ENCODE results near the gene CLSTN2. TPM values are rescaled to one million over a fixed set of nuclear protein-coding genes. Genes with fewer than 3 reads are reported as not detected.

The CLSTN2 gene
- total RNA-seq, 1 experiment from 2014 or later: 0.68 TPM

DNA sequence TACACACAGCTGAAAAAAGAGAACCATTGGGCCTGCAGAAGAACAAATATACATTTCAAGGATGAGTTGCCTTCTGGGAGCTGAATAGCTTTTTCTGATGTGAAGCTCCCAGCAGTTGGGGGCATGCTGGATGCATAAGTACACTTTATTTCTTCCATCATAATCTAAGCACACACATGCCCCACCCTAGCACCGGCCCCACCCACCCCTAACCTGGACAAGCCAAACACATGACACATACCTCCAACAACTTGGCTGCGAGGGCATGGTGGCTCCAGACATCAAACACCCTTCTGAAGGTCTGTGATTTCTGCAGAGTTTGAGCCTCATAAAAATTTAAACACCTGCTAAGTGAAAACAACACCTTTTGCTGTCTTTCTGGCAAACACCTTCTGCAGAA lies 435.7 kb downstream of the CLSTN2 start:
- H3K4me3 Mint-ChIP-seq: no peak overlapping the region
- H2BK20ac ChIP-seq (ENCODE audit: low read depth, low read length, poor library complexity, severe bottlenecking): no peak overlapping the region

More for the DNA sequence above, 435.7 kb downstream of the CLSTN2 start:
- no peak overlapping the region for H2BK15ac ChIP-seq (ENCODE audit: low read depth, low read length)
- no peak overlapping the region for H3K27ac ChIP-seq (ENCODE audit: insufficient read length, low read depth, low read length)
- Mint-ChIP-seq H3K27ac (no peak overlapping the region), H3K9me3 (no peaks in the 10 kb centered on the region), H3K36me3 (ENCODE audit: insufficient read depth in 1 of 3, low read depth in 3 of 3) (0 out of 7 replicates have a peak, but pooled peaks cover 0 to 1% (median 0%) of the 10 kb centered on the region in 3 experiments), H3K4me1 (peaks cover 5 to 6% of the 10 kb centered on the region in 2 experiments; a peak in 3 of 4 replicates), H3K27me3 (ENCODE audit: low read depth) (no peaks in the 10 kb centered on the region; the same call in 1 of the 2 replicates)
- no peaks in the 10 kb centered on the region for H3K27me3 ChIP-seq (ENCODE audit: insufficient read depth, low read length)
- no peak overlapping the region for H3K18ac ChIP-seq (ENCODE audit: insufficient read length, low read depth, low read length)
- no peak overlapping the region for H3K14ac ChIP-seq (ENCODE audit: insufficient read depth, low read length)
- no peak overlapping the region for H2AK5ac ChIP-seq (ENCODE audit: insufficient read length, low read length)
- no peaks in the 10 kb centered on the region for H3K79me1 ChIP-seq (ENCODE audit: insufficient read depth, low read depth, low read length, poor library complexity, severe bottlenecking)
- no peak overlapping the region for H4K8ac ChIP-seq (replicated peaks; ENCODE audit: insufficient read length, low read depth, low read length)
- H3K4ac ChIP-seq (ENCODE audit: low read depth, low read length): no peak overlapping the region
- no peak overlapping the region for H3K23ac ChIP-seq (ENCODE audit: insufficient read length, low read depth, low read length)
- no peak overlapping the region for H3K9ac ChIP-seq (ENCODE audit: extremely low read depth, insufficient read length, low read length)
- no peak overlapping the region for H3T11ph ChIP-seq (ENCODE audit: low read length)
- no CpG with 5 or more reads among the region's 2 CpGs for WGBS (ENCODE audit: extremely low coverage, insufficient read length, low lambda C conversion rate)
- H3K23me2 ChIP-seq (ENCODE audit: insufficient read length, low read depth, low read length, poor library complexity, severe bottlenecking): no peaks in the 10 kb centered on the region
- no peak overlapping the region for H3K56ac ChIP-seq (ENCODE audit: insufficient read length, low read depth, low read length)
- H2BK120ac ChIP-seq (ENCODE audit: low read depth, low read length, poor library complexity, severe bottlenecking): no peak overlapping the region
- H2AFZ ChIP-seq (ENCODE audit: low read length): no peak overlapping the region
- DNase-seq: no peak
- H2BK5ac ChIP-seq (ENCODE audit: insufficient read length, low read length): no peak overlapping the region
- H4K5ac ChIP-seq (ENCODE audit: insufficient read length, low read depth, low read length): no peak overlapping the region
- H3K4me2 ChIP-seq (ENCODE audit: insufficient read depth, insufficient read length, low read length): no peak overlapping the region
- TF ChIP-seq, protein P1, sequence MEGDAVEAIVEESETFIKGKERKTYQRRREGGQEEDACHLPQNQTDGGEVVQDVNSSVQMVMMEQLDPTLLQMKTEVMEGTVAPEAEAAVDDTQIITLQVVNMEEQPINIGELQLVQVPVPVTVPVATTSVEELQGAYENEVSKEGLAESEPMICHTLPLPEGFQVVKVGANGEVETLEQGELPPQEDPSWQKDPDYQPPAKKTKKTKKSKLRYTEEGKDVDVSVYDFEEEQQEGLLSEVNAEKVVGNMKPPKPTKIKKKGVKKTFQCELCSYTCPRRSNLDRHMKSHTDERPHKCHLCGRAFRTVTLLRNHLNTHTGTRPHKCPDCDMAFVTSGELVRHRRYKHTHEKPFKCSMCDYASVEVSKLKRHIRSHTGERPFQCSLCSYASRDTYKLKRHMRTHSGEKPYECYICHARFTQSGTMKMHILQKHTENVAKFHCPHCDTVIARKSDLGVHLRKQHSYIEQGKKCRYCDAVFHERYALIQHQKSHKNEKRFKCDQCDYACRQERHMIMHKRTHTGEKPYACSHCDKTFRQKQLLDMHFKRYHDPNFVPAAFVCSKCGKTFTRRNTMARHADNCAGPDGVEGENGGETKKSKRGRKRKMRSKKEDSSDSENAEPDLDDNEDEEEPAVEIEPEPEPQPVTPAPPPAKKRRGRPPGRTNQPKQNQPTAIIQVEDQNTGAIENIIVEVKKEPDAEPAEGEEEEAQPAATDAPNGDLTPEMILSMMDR (conservative IDR thresholded peaks at IDR 0.05): no peak
- H4K91ac ChIP-seq (ENCODE audit: insufficient read length, low read depth, low read length): no peak overlapping the region
- H3K9me3 ChIP-seq (ENCODE audit: control insufficient read depth, low read depth, low read length): no peaks in the 10 kb centered on the region
- H4K20me1 ChIP-seq (ENCODE audit: control insufficient read depth, insufficient read depth, insufficient read length): no peaks in the 10 kb centered on the region
- no peaks in the 10 kb centered on the region for H3K79me2 ChIP-seq (ENCODE audit: insufficient read depth, low read length)
- no peak overlapping the region for H2BK12ac ChIP-seq (ENCODE audit: insufficient read length, low read depth, low read length)
- peaks cover 3% of the 10 kb centered on the region; the same call in 1 of the 2 replicates for H3K4me1 ChIP-seq (ENCODE audit: insufficient read depth, low read length)

All from H9 (cell line).